Adipocyte (in vitro differentiated cells): ENCODE data around the gene HSF5.
A peak's percentile ranks its signal among the peaks of the same experiment; 100 is the strongest.
"Not testable (repeated sequence)": the region's sequence is repeated elsewhere in the genome, so short reads cannot be mapped to it uniquely, and the experiment has no call there.

ENCODE experiments used
- DNase-seq: peaks from one replicate; pipeline ENCODE4 v3.0.0-alpha.2; 2015; ENCODE audit warnings: low read depth
- H3K27me3 ChIP-seq: replicated peaks from 2 replicates; pipeline ENCODE4 v1.7.0; 2013; ENCODE audit warnings: mild to moderate bottlenecking, low read length, moderate library complexity; ENCODE audit not compliant: control insufficient read depth, insufficient read depth
- H3K36me3 ChIP-seq: 2 replicates; pipeline ENCODE4 v1.7.0; 2013; ENCODE audit warnings: low read length, mild to moderate bottlenecking, moderate library complexity; ENCODE audit not compliant: control insufficient read depth, insufficient read depth, severe bottlenecking
- H3K4me1 ChIP-seq: 2 replicates; pipeline ENCODE4 v1.7.0; 2013; ENCODE audit warnings: mild to moderate bottlenecking, low read length, moderate library complexity; ENCODE audit not compliant: control insufficient read depth, insufficient read depth
- H3K4me3 ChIP-seq: 2 replicates; pipeline ENCODE4 v1.7.0; 2013; ENCODE audit warnings: mild to moderate bottlenecking, low read length, moderate library complexity
- H3K9ac ChIP-seq: 2 replicates; pipeline ENCODE4 v1.7.0; 2013; ENCODE audit warnings: mild to moderate bottlenecking, low read length, moderate library complexity
- H3K9me3 ChIP-seq: 2 replicates; pipeline ENCODE4 v1.7.0; 2013; ENCODE audit warnings: mild to moderate bottlenecking, low read length, moderate library complexity; ENCODE audit not compliant: control insufficient read depth

Gene HSF5

DNA sequence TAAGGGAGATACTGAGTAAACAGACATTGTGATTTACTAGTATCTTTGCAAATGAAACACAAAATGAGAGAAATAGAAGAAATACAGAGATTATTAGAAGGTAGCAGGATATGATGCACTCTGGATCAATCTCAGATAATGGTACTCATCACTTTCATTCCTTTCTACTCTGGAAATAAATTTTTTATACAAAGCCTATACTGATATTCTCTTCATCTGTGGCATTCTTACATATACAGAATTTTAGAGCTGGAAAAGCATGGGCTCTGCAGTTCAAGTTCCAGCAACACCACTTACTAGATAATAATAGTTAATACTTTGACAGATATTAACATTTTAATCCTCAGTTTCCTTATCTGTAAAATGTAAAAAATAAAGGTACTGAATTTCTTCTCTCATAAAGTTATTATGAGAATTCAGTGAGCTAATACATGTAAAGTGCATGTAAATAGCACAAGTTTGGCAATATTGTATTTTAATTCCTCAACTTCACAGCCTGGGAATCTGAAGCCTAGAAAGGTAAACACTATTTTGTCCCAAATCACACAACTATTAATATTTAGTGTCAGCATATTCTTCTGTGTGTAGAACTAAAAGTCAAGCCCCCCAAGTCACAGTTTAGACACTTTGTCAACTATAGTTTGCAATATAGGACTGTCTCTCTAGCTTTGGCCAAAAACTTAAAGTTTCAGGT lies 77.3 kb downstream of the HSF5 start:
- H3K27me3 ChIP-seq: no peaks in the 10 kb centered on the region
- no peaks in the 10 kb centered on the region for H3K9me3 ChIP-seq
- no peaks in the 10 kb centered on the region for H3K4me1 ChIP-seq
- no peak for DNase-seq
- H3K9ac ChIP-seq: no peak overlapping the region
- H3K36me3 ChIP-seq: no peaks in the 10 kb centered on the region
- H3K4me3 ChIP-seq: no peak overlapping the region

DNA sequence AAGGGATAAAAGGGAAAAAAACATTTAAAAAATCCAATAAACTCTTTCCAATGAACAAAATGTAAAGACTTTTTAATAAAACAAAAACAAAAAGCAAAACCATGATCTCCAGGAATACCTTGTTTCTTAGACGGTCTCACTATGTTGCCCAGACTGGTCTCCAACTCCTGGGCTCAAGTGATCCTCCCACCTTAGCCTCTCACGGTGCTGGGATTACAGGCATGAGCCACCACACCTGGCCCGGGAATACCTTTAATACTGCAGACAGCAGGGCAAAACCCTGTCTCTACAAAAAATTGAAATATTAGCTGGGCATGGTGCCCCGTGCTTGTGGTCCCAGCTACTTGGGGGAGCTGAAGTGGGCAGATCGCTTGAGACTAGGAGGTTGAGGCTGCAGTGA lies 78.8 kb downstream of the HSF5 start:
- Histone ChIP-seq H3K4me1 (no peaks in the 10 kb centered on the region), H3K4me3 (no peak overlapping the region), H3K9ac (no peak overlapping the region), H3K27me3 (no peaks in the 10 kb centered on the region), H3K36me3 (no peaks in the 10 kb centered on the region), H3K9me3 (no peaks in the 10 kb centered on the region)
- DNase-seq: no peak

DNA sequence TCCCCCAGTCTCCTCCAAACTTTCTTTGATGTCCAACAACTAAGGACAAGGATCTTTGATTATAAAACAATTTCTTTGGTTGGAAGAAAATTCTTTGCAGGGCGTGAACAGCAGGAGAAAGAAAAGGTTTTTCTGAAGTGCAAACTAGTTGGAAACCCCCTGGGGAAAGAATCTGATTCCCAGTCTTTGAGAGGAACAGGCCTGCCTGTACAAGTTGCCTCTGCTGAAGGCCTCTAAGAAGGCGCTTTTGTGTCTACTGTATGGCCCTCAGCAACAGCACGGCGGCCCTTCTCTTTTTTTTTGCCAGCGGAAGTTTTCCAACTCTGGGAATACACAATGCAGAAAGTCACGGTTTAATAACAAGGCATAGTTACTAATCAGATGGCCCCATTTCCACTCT lies 84.9 kb downstream of the HSF5 start:
- Histone ChIP-seq H3K4me1 (no peaks in the 10 kb centered on the region), H3K27me3 (peaks cover 9% of the 10 kb centered on the region), H3K4me3 (no peak overlapping the region), H3K9me3 (no peaks in the 10 kb centered on the region), H3K36me3 (no peaks in the 10 kb centered on the region), H3K9ac (no peak overlapping the region)
- no peak for DNase-seq

DNA sequence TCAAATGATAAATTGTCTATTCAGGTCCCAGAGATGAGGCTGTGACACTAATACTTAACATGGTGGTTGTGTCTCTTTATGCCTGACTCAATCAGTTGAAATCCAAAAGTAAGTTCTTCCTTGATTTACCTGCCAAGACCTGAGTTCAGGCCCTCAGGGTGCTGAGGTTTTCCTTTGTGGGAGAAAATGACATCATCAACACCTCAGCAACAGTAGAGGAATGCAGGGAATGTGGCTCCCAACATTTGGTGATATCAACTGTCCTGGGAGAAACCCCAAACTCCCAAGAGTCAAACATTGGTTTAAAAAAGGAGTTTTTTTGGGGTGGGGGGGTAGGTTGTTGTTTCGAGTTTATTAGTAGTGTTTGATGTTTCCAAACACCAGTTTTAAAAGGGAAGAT lies 85.5 kb downstream of the HSF5 start:
- Histone ChIP-seq H3K27me3 (peaks cover 9% of the 10 kb centered on the region), H3K4me3 (no peak overlapping the region), H3K4me1 (no peaks in the 10 kb centered on the region), H3K36me3 (no peaks in the 10 kb centered on the region), H3K9ac (no peak overlapping the region), H3K9me3 (no peaks in the 10 kb centered on the region)
- no peak for DNase-seq

DNA sequence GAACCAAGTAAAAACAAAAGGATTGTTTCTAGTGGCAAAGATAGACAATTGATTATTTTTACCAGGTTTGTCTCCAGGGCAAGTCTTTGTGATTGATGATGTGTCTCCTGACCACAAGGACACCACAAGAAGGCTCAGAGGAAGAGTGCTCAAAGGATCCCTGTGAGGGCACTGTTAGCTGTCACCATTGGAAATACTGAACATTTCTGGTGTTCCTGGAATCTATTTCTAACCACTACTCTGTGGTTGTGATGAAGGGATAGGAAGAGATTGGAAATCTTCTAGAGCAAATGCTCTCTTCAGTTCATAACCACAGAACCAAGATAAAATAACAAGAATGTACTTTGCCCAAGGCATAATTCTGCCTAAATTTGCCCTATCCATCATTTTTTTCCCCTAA lies 86.2 kb downstream of the HSF5 start:
- Histone ChIP-seq H3K9me3 (no peaks in the 10 kb centered on the region), H3K36me3 (no peaks in the 10 kb centered on the region), H3K27me3 (peaks cover 9% of the 10 kb centered on the region), H3K4me3 (no peak overlapping the region), H3K4me1 (no peaks in the 10 kb centered on the region), H3K9ac (no peak overlapping the region)
- peak; percentile 12 for DNase-seq

DNA sequence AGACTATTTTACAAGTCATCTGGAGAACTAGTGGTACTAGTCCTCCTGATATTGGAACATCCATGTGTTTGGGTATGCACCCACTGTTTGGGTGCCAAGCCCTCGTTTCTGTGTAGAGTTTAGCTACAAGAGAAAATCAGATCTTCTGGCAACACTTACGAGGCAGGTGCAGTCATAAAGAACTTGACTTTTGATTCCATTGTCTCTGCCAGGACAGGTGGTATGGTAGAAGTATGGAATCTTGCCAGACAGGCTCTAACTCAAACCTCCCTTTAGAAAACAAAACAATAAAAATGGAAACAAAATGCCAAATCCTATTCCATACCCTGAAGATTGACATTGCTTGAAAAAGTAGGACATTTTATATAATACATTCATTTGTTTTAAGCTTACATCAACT lies 86.9 kb downstream of the HSF5 start:
- Histone ChIP-seq H3K4me3 (no peak overlapping the region), H3K36me3 (no peaks in the 10 kb centered on the region)
- DNase-seq: no peak

DNA sequence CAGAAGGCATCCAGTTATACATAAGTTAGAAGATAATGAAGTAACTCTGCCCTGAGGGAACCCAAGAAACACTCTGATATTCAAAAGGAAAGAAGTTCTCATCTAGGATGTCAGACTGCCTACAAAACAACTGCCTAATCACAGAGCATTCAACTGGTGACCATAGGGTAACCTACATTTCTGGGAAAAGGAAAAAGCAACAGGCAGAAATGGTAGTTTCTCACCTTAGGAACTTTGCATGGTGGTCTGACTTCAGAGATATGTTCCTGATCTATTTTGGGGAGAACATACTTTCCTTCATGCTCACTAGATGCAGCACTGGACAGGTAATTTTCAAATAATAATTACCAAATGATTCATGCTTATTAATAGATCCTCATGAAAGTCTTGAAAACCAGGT lies 87.4 kb downstream of the HSF5 start:
- no peaks in the 10 kb centered on the region for H3K36me3 ChIP-seq
- H3K27me3 ChIP-seq: peaks cover 12% of the 10 kb centered on the region
- no peak overlapping the region for H3K4me3 ChIP-seq
- DNase-seq: no peak
- no peaks in the 10 kb centered on the region for H3K4me1 ChIP-seq
- H3K9me3 ChIP-seq: no peaks in the 10 kb centered on the region
- H3K9ac ChIP-seq: no peak overlapping the region

More for the DNA sequence above, 86.9 kb downstream of the HSF5 start:
- Histone ChIP-seq H3K9ac (no peak overlapping the region), H3K27me3 (peaks cover 9% of the 10 kb centered on the region), H3K9me3 (no peaks in the 10 kb centered on the region), H3K4me1 (no peaks in the 10 kb centered on the region)

DNA sequence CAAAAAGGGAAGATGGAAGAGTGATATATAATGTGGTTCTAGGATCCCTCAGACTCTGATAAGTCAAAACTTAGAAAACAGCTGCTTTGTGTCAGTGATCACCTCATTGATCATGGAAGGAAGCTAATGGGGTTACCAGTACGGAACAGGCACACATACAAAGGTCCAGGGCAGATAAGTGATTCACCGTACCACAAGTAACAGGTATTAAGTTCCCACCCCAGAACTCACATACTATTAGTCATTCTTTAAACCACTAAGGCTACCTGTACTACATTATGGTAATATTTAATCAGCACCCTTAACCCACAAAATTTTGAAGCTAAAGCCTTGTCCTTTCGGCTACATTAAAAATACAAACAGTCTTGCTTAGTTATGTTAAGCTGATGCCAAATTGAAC lies 88.2 kb downstream of the HSF5 start:
- DNase-seq: no peak
- no peaks in the 10 kb centered on the region for H3K36me3 ChIP-seq
- H3K4me3 ChIP-seq: no peak overlapping the region
- no peaks in the 10 kb centered on the region for H3K4me1 ChIP-seq
- H3K27me3 ChIP-seq: peaks cover 14% of the 10 kb centered on the region
- no peak overlapping the region for H3K9ac ChIP-seq
- H3K9me3 ChIP-seq: no peaks in the 10 kb centered on the region

DNA sequence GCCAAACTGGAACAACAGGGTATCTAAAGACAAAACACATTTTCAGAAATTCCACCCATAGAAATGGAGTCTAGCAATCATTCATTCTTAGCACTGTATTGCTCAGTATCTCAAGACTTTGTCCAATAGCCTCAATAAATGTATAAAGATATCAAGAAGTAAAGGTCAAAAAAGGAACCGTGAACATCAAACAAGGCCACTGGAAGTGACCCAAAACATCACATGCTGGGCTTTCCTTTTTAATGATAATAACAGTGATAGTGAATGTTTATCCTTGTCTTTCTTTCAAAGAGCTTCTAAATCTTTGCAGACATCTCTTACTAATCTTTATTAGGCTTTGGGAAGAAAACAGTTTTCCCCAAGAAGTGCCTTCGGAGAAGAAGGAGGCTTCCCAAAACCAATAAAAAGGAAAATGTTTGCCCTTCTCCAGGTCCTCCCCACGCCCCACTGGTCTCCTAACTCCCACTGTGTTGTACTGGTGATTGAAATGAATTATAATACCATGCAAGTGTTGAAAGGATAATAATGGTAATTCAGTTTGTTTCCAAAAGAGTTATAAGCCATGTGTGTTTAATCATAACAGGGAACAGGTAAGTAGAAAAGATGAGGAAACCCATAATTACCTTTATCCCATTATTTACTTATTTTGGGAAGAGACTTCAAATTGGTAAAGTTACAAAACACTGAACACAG lies 89.5 kb downstream of the HSF5 start:
- Histone ChIP-seq H3K36me3 (no peaks in the 10 kb centered on the region), H3K4me3 (no peak overlapping the region), H3K9ac (no peak overlapping the region), H3K27me3 (peaks cover 26% of the 10 kb centered on the region), H3K9me3 (no peaks in the 10 kb centered on the region), H3K4me1 (no peaks in the 10 kb centered on the region)
- DNase-seq: no peak

DNA sequence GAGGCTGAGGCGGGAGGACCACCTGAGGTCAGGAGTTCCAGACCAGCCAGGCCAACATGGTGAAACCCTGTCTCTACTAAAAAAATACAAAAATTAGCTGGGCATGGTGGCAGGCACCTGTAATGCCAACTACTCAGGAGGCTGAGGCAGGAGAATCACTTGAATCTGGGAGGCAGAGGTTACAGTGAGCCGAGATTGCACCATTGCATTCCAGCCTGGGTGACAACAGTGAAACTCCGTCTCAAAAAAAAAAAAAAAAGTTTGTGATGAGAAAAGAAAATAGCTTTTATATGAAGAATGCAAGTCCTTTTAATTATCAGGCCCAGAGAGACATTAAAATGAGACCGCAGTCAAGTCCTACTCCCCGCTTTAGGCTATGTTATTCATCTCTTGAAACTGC lies 90.8 kb downstream of the HSF5 start:
- H3K4me1 ChIP-seq, H3K36me3 ChIP-seq, H3K4me3 ChIP-seq, DNase-seq, H3K9me3 ChIP-seq, H3K9ac ChIP-seq: not testable (repeated sequence)
- H3K27me3 ChIP-seq: peaks cover 27% of the 10 kb centered on the region

DNA sequence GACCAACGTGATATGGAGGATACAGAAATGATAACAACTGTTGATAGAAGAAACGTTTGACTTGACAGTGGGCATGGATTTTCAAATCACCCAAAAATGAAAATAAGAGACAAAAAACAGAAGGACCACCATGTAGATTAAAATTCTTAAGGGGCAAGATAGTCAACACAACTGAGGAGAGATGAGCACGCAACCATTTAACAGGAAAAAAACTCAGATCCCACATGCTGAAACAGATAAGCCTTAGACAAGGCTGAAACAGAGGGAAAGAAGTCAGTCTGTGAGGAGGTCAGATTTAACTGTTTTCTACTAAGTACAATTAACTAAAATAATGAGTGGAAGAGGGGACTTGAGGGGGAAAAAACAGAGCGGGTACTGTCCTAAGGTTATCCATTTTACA lies 92.0 kb downstream of the HSF5 start:
- Histone ChIP-seq H3K9me3 (no peaks in the 10 kb centered on the region), H3K27me3 (peaks cover 35% of the 10 kb centered on the region), H3K36me3 (no peaks in the 10 kb centered on the region), H3K4me3 (no peak overlapping the region), H3K9ac (no peak overlapping the region), H3K4me1 (no peaks in the 10 kb centered on the region)
- DNase-seq: no peak
